Measurements from ENCODE around the gene SMIM21.

Gene SMIM21

DNA sequence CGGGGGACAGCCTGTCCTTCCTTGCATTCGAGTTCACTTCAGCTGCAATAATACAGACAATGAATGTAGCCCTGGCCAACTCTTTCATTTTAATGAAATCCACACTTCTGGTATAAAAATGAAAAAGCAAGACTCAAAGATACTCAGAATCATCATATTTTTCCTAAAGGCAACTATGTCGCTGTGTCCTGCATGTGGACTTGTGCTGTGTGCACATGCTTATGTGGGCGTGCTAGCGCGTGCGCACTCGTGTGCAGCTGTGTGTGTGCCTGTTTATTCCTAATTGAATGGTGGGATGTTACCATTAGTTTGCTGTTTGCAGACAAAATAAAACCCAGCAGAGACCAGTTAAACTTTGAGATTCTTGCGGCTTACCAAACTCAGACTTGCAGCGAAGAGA lies 49.6 kb downstream of the SMIM21 start:
- DNase-seq (ENCODE audit: low read depth in 1 of 2, low spot score in 1 of 2): no peak

GRCh38 chr18:75377258-75377657 lies 50.2 kb downstream of the SMIM21 start:
- DNase-seq (ENCODE audit: low read depth in 1 of 2, low spot score in 1 of 2): no peak

DNA sequence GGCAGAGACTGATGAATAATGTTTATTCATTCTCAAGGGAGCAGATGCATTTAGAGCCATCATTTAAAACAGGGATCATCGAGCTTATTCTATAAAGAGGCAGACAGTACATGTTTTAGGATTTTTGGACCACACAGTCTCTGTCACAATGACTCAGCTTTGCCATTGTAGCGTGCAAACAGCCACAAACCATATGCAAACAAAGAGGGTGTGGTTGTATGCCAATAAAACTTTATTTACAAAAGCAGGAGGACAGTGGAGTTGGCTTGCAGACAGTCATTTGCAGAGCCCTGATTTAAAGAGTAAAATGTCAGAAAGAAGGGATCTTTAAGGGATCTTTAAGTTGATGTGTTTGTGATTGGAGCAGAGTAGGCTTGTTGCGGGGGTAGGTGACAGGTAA lies 51.5 kb downstream of the SMIM21 start:
- DNase-seq (ENCODE audit: low read depth in 1 of 2, low spot score in 1 of 2): no peak

- DNase-seq (ENCODE audit: low read depth in 1 of 2, low spot score in 1 of 2): no peak
These were observed 52.2 kb downstream of the SMIM21 start for GRCh38 chr18:75375341-75375740.

- no peak for DNase-seq (ENCODE audit: low read depth in 1 of 2, low spot score in 1 of 2)
These were observed 53.0 kb downstream of the SMIM21 start for GRCh38 chr18:75374466-75374865.

DNA sequence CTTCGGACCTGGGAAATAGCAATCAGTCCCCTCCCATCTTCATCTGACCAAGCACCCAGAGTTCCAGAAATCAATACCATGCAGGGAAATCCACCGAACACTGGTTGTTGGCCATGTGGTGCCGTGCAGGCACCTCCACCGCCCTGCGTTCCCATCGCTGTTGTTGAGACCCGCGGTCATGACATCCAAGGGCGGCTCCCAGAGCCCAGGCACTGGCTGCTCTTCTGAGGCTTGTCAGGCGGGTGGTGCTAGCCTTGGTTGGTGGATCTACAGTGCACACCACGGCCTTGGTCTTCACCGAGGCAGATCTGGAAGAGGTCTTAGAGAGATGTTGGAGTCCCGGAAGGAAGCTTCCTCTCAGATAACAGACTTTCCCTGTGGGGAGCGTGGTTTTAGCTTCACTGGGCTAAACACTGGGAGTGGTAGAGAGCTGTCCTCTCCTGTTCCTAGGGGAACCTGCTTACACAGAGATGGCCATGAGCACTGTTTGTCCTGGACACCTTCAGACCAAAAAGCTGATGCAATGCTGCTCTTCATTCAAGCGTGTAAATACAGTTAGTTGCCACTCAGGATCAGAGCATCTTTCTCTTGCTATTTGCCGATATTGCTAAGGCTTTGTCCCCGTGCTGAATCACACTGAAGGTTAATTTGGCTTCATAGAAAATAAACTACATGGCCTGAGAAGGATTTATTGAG lies 58.3 kb downstream of the SMIM21 start:
- no peak for DNase-seq (ENCODE audit: low read depth in 1 of 2, low spot score in 1 of 2)

DNA sequence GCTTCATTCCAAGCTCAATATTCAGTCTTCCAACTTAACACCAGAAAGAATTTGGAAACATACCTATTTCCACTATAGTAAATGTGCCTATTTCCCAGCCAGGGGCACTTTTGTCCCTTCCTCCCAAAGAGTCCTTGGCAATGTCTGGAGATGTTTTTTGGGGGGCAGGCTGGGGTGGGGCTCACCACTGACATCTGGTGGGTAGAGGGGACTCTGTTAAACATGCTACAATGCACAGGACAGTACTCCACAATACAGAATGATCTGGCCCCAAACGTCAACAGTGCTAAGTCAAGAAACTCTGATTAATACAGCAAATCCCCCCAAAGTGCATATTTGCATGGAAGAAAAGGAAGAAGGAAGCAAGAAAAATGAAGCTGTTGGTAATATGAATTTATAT lies 61.7 kb downstream of the SMIM21 start:
- DNase-seq (ENCODE audit: low read depth in 1 of 2, low spot score in 1 of 2): no peak

DNA sequence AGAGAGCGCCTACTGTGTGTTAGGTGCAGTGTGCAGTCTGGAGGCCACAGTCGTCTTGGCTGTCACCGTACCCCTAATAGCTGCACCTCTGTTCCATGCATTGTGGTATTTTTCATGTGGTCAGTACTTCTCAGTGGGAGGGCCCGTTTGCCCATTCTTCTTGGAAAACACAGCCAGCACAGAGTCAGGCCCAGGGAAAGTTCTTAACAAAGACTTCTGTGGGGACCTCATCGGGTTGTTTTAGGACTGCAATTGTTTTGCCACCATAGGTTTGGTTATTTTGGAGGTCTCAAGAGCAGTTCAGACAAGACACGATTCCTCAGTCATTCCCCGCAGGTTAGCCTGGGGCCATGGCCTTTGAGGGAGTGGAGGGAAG lies 62.3 kb downstream of the SMIM21 start:
- no peak for DNase-seq (ENCODE audit: low read depth in 1 of 2, low spot score in 1 of 2)

- DNase-seq (ENCODE audit: low read depth in 1 of 2, low spot score in 1 of 2): no peak
These were observed 62.8 kb downstream of the SMIM21 start for GRCh38 chr18:75364512-75365253.

DNA sequence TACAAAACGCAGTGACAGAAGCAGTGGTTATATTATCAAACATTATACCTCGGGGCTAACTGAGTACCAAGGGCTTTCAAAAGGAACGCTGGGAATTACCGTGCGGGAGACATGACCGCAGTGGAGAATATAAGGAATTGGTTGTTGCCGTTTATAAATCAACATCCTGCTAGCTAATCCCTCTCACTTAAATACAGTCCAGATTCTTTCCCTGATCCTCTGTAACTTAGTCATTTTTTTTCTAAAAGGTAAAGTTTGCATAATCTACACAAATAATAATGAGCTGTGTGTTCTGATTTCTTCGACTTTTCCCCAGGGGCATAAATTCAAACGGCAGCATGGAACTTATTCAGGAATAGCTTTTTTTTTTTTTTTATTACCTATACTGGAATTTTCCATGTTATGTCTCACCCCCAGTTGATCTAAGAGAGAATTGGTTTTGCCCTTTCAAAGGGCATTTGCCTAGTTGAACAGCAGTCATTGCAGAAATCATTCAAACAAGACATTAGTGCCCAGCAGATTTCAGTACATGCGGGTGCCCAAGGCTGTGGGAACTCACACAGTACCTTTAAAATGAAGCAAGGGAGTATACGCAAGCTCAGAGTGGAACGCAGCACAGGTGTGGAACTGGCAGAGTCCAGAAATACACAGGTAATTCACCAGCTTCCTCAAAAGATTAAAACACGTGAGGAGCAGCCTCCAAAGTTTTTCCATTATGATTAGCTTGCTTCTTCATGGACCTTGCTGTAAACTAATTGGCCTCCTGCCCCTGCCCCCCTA lies 63.9 kb downstream of the SMIM21 start:
- DNase-seq (ENCODE audit: low read depth in 1 of 2, low spot score in 1 of 2): no peak

- DNase-seq (ENCODE audit: low read depth in 1 of 2, low spot score in 1 of 2): no peak
These were observed 65.1 kb downstream of the SMIM21 start for GRCh38 chr18:75362435-75362834.

DNA sequence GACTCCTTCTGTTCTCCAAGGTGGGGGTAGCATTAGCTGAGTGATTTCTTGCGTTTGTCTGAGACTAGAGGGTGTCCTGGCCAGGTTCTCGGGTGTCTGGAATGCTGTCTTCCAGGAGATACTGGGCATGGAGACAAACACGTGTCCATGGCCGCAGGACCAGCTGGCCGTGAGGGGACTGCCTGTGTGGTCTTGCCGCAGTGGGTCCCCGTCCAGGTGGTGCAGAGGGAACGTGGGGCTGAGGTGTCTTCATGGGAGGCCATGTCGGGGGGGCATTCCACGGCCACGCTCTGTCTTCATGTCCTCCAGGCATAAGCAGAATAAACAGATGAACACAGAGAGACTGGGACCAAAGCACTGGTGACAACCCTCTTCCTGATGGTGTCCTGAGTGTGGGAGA lies 66.6 kb downstream of the SMIM21 start:
- no peak for DNase-seq (ENCODE audit: low read depth in 1 of 2, low spot score in 1 of 2)

DNA sequence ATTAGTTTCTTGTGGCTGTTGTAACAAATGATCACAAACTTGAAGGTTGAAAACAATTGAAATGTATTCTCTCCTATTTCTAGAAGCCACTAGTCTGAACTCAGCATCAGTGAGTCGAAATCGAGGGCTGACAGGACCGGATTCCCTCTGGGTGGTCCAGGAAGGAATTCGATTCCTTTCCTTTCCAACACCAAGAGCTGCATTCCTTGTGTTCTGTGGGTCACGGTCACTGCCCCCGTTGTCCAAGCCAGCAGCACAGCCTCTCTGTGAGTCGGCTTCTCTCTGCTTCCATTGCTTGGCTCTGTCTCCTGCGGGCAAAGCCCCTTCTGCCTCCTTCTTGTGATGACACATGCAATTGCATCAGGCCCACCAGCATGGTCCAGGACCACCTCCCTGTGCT lies 67.3 kb downstream of the SMIM21 start:
- no peak for DNase-seq (ENCODE audit: low read depth in 1 of 2, low spot score in 1 of 2)
